GM19099 (cell line): Measurements from ENCODE around the gene GRIK4.

Source experiments
- POLR2A ChIP-seq: IDR thresholded peaks from 3 replicates; pipeline ENCODE4 v1.6.1; 2011; ENCODE audit warnings: low read depth; ENCODE audit not compliant: insufficient read length; ENCODE audit errors: extremely low read depth

Gene GRIK4, protein sequence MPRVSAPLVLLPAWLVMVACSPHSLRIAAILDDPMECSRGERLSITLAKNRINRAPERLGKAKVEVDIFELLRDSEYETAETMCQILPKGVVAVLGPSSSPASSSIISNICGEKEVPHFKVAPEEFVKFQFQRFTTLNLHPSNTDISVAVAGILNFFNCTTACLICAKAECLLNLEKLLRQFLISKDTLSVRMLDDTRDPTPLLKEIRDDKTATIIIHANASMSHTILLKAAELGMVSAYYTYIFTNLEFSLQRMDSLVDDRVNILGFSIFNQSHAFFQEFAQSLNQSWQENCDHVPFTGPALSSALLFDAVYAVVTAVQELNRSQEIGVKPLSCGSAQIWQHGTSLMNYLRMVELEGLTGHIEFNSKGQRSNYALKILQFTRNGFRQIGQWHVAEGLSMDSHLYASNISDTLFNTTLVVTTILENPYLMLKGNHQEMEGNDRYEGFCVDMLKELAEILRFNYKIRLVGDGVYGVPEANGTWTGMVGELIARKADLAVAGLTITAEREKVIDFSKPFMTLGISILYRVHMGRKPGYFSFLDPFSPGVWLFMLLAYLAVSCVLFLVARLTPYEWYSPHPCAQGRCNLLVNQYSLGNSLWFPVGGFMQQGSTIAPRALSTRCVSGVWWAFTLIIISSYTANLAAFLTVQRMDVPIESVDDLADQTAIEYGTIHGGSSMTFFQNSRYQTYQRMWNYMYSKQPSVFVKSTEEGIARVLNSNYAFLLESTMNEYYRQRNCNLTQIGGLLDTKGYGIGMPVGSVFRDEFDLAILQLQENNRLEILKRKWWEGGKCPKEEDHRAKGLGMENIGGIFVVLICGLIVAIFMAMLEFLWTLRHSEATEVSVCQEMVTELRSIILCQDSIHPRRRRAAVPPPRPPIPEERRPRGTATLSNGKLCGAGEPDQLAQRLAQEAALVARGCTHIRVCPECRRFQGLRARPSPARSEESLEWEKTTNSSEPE

DNA sequence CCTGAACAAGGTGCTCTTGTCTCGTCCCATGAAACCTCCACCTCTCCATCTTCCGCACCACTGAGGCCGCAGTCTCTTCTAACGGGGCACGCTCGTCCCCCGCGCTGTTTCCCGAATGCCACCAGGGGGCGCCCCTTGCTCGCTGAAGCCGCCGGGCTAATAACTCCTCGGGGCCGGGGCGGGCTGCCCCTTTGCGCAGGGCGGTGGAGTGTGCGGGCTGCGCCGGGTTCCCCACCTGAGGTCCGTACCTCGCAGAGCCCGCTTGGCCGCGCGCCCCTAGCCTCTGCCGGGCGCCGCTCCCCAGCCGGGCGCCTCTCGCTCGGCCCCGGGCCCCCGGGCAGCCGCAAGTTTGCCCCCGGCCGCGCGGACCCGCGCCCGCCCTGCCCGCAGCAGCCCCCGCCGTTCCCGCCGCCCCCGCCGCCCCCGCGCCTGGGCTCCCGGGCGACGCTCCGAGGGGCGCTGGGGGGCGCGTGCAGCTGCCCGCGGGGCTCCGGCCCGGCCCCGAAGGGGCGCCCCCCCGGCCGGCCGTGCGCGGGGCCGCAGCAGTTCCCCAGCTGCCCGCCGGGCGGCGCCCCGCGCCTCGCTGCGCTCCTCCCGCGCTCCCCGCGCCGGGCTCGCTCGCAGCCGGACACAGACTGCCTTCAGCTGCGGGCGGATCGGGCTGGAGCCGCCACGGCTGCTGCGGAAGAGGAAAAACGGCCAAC, at the start of gene GRIK4:
Gene GRIK4 (plus strand): TSS at position 633 of the 704 bp plus-strand sequence. CDS start 148,571 bp downstream, outside the sequence.
- TF ChIP-seq POLR2A: no peak

DNA sequence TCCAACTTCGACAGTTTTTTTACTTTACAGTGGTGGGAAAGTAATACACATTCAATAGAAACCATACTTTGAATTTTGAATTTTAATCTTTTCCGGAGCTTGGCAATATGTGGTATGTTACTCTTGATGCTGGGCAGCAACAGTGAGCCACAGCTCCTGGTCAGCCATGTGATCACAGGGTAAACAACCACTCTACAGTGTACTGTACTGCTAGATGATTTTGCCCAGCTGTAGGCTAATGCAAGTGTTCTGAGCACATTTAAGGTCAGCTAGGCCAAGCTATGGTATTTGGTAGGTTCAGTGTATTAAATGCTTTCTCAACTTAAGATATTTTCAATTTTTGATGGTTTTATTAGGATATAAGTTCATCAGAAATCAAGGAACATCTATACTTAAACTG, 48.7 kb upstream of the GRIK4 start:
- no peak for TF ChIP-seq POLR2A

DNA sequence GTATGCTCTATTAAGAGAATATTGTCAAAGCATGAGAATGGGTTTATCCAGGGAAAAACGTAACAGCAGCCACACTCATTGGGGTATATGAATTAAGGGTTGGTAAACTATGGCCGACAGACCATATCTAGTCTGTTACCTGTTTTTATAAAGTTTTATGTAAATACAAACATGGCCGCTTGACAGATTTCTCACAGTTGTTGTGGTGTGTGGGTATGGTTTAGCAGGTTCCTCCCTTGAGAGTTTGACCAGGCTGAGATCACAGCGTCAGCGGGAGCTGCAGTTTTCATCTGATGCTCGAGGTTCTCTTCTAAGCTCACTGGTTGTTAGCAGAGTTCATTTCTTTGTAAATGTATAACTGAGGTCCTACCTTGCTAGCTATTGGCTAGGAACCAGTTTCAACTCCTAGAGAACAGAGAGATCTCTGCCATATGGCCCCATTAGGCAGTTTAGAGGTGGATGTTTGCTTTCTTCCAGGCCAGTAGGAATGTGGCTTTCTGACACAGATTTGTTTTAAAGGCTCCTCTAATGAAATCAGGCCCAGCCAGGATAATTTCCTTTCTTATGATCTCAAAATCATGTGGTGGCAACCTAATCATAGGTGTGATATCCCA, 45.5 kb upstream of the GRIK4 start:
- TF ChIP-seq POLR2A: no peak

DNA sequence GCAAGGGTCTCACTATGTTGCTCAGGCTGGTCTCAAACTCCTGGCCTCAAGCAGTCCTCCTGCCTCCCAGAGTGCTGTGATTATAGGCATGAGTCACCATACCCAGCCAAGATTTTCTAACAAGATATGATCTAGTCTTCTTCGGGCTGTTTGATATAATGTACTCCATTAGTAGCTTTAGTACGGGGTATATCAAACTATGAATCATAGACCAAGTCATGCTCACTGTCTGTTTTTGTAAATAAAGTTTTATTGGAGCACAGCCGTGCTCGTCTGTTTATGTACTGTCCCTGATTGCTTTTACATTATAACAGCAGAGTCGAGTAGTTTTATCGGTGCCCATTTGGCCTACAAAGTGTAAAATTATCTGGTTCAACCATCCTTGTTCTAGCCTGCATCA, 43.9 kb upstream of the GRIK4 start:
- TF ChIP-seq POLR2A: no peak

DNA sequence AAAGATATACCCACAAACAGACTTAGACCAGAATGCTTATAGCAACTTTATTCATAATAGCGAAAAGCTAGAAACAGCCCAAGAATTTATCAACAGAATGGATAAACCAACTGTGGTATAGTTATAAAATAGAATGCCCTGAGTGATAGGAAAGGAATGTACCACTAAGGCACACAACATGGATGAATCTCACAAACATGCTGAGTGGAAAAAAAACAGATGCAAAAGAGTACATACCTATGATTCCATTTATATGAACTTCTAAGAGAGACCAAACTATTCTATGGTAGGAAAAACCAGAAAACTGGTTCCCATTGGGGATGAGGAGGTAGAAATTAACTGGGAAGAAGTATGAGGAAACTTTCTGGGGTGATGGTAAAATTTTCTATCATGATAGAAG, 40.4 kb upstream of the GRIK4 start:
- TF ChIP-seq POLR2A: no peak

DNA sequence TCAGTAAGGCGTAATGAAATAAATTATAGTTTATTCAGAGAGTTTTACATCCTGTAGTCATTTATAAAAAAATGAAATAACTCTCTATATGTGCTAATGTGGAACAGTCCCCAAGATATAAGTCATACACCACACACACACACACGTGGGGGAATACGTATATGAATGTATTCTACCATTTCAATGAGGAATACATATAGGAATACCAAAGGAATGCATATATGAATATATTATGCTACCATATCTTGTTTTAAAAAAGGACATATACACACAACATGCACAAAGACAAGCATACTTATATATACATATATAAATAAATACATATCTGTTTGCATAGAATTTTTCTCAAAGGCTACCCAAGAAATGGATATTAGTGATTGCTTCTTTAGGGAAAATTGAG, 39.6 kb upstream of the GRIK4 start:
- no peak for TF ChIP-seq POLR2A

DNA sequence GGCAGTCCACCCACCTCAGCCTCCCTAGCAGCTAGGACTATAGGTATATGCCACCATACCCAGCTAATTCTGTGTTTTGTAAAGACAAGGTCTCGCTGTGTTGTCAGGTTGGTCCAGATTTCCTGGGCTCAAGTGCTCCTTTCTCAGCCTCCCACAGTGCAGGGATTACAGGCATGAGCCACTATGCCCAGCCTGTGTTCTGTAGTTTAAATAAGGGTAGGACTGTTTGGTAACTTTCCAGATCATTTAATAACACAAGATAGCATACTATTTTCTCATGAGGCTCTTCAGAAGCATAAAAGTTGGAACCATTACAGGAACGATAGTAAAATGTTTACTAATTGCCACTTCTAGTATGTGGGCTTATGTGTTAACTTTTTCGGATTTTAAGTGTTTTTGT, 38.0 kb upstream of the GRIK4 start:
- TF ChIP-seq POLR2A: no peak

DNA sequence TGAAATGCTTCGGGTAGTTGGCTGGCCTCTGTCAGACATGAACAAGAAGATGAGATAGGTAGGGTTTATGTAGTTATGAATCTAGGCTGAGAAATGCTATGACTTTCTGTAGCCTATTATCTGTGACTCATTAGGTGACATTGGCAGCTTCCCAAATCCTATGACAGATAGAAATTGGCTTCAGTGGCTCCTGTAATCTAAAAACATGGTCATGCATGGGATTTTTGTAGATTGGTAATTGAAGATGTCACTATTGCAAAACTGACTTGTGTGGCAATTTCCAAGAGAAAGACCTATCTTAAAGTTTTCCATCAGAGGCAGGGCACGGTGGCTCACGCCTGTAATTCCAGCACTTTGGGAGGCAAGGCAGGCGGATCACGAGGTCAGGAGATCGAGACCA, 29.4 kb upstream of the GRIK4 start:
- no peak for TF ChIP-seq POLR2A

DNA sequence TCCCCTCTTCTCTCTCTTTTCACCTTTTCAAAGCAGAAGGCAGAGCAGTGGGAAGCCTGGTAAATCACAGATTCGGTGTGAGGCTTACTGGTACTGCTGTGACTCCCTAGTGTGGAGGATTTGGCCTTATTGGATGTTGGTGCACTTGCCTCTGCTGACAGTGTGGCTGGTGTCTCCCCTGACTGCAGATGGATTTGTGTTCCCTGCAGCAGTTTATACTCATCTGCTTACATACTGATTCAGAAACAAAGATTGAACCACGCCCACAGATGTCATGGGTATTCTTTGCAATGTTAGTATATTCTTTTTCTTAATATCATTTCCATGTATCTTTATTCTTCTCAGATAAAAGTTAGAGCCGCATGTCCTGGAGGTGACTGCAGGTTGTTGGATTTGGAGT, 26.8 kb upstream of the GRIK4 start:
- no peak for TF ChIP-seq POLR2A

DNA sequence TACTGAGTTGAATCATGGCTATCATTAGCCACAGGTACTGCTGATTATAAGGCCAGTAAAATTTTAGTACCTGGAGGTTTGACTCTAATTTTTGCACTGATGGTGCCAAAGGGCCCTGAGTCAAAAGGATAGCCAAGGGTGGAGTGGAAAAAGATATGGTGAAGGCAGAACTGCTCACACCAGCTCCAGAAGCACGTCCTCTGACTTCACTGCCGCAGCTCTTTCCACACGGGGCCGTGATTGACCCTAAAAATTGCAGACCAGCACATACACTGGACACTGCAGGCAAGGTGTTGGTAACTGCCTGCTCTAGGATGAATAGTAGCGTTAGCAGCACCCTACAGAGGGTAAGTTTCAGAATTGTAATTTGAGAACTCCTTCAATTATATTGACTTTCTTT, 25.4 kb upstream of the GRIK4 start:
- TF ChIP-seq POLR2A: no peak

DNA sequence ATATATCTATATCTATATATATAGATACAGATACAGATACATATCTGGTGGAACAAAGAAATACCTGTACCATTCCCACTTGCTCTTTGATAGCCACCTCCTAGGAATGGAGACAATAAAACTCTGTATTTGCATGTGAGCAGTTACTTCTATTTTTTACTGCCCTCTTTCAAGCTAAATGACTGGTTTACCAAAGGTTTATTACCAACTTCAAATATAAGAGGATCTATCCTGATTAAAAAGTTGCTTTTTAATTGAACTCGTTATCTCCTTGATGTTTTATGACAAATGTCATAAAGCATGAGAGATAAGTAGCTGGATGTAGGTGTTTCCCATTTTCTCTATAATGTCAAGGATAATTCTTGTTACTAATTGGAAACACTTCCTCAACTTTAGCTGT, 21.7 kb upstream of the GRIK4 start:
- TF ChIP-seq POLR2A: no peak

DNA sequence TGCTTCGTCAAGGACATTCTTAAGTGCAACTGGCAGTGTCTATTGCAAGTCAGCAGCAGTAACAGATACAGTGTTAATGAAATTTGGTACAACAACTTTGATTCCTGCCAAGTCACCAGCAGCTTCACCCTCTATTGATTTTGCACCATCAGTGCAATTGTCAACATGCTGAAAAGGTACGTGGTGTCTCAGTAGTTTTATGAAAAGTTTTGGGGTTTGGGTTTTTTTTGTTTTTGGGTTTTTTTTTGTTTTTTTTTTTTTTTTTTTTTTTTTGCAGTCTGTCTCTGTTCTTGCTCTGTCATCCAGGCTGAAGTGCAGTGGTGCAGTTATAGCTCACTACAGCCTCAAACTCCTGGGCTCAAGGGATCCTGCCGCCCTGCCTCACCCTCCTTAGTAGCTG, 19.1 kb upstream of the GRIK4 start:
- no peak for TF ChIP-seq POLR2A

DNA sequence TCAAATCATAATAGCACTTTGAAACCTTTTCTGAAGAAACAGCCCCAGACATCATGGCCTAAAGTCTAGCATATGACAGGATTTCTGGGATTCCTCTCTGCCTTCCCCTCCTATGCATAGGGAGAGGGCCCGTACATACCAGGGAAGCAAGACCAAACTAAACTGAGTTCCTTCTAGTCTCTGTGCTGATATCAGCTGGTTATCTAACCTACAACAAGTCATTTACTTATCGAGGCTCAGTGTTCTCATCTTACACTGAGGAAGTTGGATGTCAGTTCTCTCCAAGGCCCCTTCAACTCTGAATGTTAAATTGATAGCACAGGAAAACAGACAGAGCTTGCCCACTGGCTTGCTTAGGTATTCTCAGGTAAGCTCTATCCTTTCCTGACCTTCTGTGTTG, 17.0 kb upstream of the GRIK4 start:
- no peak for TF ChIP-seq POLR2A

DNA sequence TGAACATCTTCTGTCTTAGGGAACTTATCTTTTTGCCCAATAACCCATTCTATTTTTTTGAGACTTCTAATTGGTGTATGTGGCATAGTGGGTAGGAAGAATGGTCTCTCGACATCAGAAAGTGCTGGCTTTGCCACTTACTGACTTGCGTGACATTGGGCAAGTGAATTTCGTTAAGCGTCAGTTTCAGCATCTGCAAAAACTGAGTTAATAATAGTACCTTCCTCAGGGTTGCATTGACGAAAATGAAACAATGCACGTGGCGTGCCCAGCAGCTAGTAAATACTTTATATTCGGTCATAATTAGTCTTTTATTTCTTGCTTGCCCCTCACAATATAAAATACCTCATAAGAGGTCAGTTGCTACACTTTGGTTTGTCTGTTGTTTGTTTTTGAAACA, 12.5 kb upstream of the GRIK4 start:
- TF ChIP-seq POLR2A: no peak

DNA sequence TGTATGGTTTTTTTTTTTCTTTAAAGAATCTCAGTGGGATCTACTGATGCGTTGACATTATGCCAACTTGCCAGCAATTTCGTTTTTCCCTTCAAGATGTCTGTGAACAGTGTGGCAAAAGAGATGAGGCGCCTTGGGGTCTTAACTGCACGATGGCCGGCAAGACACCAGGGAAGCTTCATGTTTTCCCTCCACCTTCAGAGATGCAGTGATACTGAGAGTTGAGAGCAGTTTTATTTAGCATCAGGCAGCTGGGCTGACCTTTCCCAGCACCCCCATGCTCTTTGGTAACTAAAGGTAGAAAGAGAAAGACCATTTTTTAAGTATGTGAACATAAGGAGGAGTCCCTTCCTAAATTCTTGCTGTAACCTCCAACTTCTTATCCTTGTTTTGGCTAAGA, 11.7 kb upstream of the GRIK4 start:
- TF ChIP-seq POLR2A: no peak

DNA sequence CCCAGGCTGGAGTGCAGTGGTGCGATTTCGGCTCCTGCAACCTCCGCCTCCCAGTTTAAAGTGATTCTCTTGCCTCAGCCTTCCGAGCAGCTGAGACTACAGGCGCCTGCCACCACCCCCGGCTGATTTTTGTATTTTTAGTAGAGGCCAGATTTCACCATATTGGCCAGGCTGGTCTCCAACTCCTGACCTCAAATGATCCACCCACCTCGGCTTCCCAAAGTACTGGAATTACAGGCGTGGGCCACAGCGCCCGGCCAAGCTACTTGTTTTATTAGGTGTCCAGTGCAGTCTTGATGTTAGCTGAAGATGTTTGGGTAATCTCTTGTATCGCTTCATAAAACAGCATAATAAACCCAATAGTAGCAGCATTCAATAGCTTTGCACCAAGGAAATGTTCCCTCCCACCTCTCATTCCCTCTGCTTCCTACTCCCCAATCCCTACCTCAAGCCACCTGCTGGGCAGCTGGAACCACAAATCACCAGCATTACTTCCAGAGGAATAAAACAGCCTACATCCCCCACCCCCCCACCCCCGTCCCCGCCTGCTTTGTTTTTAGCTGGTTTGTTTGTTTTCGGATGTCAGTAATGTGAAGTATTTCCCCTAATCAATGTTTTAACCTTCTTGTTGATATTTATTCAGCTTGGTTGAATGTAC, 11.0 kb upstream of the GRIK4 start:
- TF ChIP-seq POLR2A: no peak
